Thyroid gland (tissue), 4 donors: ENCODE measurements around the gene MRFAP1L1. TPM values are rescaled to one million over a fixed set of nuclear protein-coding genes. Genes with fewer than 3 reads are reported as not detected.

Experiments used
- DNase-seq, 2 donors: peaks; one replicate each; pipeline ENCODE4 v3.0.0-alpha.2; 2019
- H3K27ac ChIP-seq, 3 donors: fragments of 200-600 bp; sonication (generic); 1 replicate in 2 of 3; 2 replicates in 1 of 3; pipeline ENCODE4 v1.5.1; 2016 to 2019; ENCODE audit warnings: mild to moderate bottlenecking in 1 of 3, moderate library complexity in 1 of 3
- H3K27me3 ChIP-seq: fragments of 200-600 bp; sonication (generic); one replicate; pipeline ENCODE4 v1.5.1; 2019
- H3K36me3 ChIP-seq, 2 donors: fragments of 200-600 bp; sonication (generic); one replicate each; pipeline ENCODE4 v1.5.1; 2016 to 2019
- H3K4me1 ChIP-seq, 2 donors: fragments of 200-600 bp; sonication (generic); one replicate each; pipeline ENCODE4 v1.5.1; 2017 to 2019
- H3K4me3 ChIP-seq, 3 donors: fragments of 200-600 bp; sonication (generic); replicated peaks in 1 of 3; 1 replicate in 2 of 3; 2 replicates in 1 of 3; pipeline ENCODE4 v1.5.1; 2016; ENCODE audit warnings: mild to moderate bottlenecking in 1 of 3
- H3K9me3 ChIP-seq: fragments of 200-600 bp; sonication (generic); one replicate; pipeline ENCODE4 v1.5.1; 2017
- CTCF ChIP-seq, 6 experiments: fragments of 200-600 bp in 3 of 6; fragments of 450-650 bp in 3 of 6; sonication (generic) in 3 of 6; IDR thresholded peaks; one replicate each; pipeline ENCODE4 v1.5.1; 2016 to 2019; ENCODE audit warnings: antibody characterized with exemption in 6 of 6, mild to moderate bottlenecking in 2 of 6, inconsistent platforms in 1 of 6, moderate library complexity in 1 of 6
- POLR2A ChIP-seq, 2 donors: fragments of 450-650 bp; IDR thresholded peaks; one replicate each; pipeline ENCODE4 v1.6.1; 2017; ENCODE audit warnings: antibody characterized with exemption in 2 of 2, mild to moderate bottlenecking in 2 of 2, moderate library complexity in 1 of 2
- WGBS, 2 donors: methylation state at CpG; one replicate each; pipeline ENCODE4 v1.1.5; 2017; 5-methylcytosine and 5-hydroxymethylcytosine counted together
- intact Hi-C: fragments of 100-400 bp; cut with DNase I; formaldehyde crosslinking; loops from one replicate; pipeline ENCODE4 v1.15.1; 2023
- total RNA-seq, 4 donors: library from RNA; depleted of rRNA; stranded (reverse); fragments of >200 nt; gene quantifications; one replicate each; pipeline ENCODE4 v1.2.3, GENCODE V29; 2016

The MRFAP1L1 gene
- total RNA-seq, 4 donors from 2014 or later = 70.5 to 93.9 (median 76.2) TPM

GRCh38 chr4:6696611-6697010, 13.1 kb downstream of the MRFAP1L1 start:
- Histone ChIP-seq H3K4me1 (no peaks in the 10 kb centered on the region), H3K27me3 (no peaks in the 10 kb centered on the region), H3K27ac (no peak overlapping the region), H3K36me3 (no peaks in the 10 kb centered on the region), H3K9me3 (no peaks in the 10 kb centered on the region), H3K4me3 (no peak overlapping the region)
- no peak for TF ChIP-seq CTCF (IDR thresholded peaks at IDR 0.05)
- no peak for TF ChIP-seq POLR2A (IDR thresholded peaks at IDR 0.05)
- intact Hi-C loops = no loop called here
- no peak for DNase-seq
- 77 to 81% methylated on average over 6 to 8 of the region's 8 CpGs for WGBS, 2 donors

GRCh38 chr4:6695660-6696610, 13.7 kb downstream of the MRFAP1L1 start:
- no peak for TF ChIP-seq POLR2A (IDR thresholded peaks at IDR 0.05)
- TF ChIP-seq CTCF (IDR thresholded peaks at IDR 0.05) = no peak
- no peak for DNase-seq
- no peak overlapping the region for H3K27ac ChIP-seq

GRCh38 chr4:6694177-6694901, 15.3 kb downstream of the MRFAP1L1 start:
- Histone ChIP-seq H3K9me3 (no peaks in the 10 kb centered on the region), H3K4me3 (no peak overlapping the region), H3K27me3 (no peaks in the 10 kb centered on the region), H3K36me3 (no peaks in the 10 kb centered on the region), H3K4me1 (peaks cover 0 to 8% of the 10 kb centered on the region in 2 donors), H3K27ac (no peak overlapping the region)
- TF ChIP-seq POLR2A (IDR thresholded peaks at IDR 0.05) (no peak), CTCF (IDR thresholded peaks at IDR 0.05) (no peak)
- WGBS, 2 donors = 83 to 84% methylated on average over 11 to 16 of the region's 16 CpGs
- intact Hi-C loops = no loop called here
- DNase-seq = no peak

More at GRCh38 chr4:6695660-6696610, 13.7 kb downstream of the MRFAP1L1 start:
- H3K4me1 ChIP-seq = no peaks in the 10 kb centered on the region
- WGBS, 2 donors = 68 to 80% methylated on average over 17 to 18 of the region's 18 CpGs
- H3K27me3 ChIP-seq = no peaks in the 10 kb centered on the region
- H3K36me3 ChIP-seq = no peaks in the 10 kb centered on the region
- H3K4me3 ChIP-seq = no peak overlapping the region
- no peaks in the 10 kb centered on the region for H3K9me3 ChIP-seq
- intact Hi-C loops = no loop called here

- TF ChIP-seq POLR2A (IDR thresholded peaks at IDR 0.05) = no peak
- no peak for TF ChIP-seq CTCF (IDR thresholded peaks at IDR 0.05)
- intact Hi-C loops = no loop called here
- H3K27ac ChIP-seq = no peak within 1 kb of the TSS
- WGBS, 2 donors = 86 to 87% methylated on average over 27 to 28 of the region's 29 CpGs
- H3K27me3 ChIP-seq = no peaks in the 10 kb centered on the region
- H3K4me1 ChIP-seq = peaks cover 0 to 8% of the 10 kb centered on the region in 2 donors
- no peak for DNase-seq
- H3K36me3 ChIP-seq = no peaks in the 10 kb centered on the region
- no peak within 1 kb of the TSS for H3K4me3 ChIP-seq
- H3K9me3 ChIP-seq = no peaks in the 10 kb centered on the region
Observed at GRCh38 chr4:6693231-6694176, 16.2 kb downstream of the MRFAP1L1 start, which contains the start of gene S100P. TSS of gene S100P (plus strand) at chr4:6693878. CDS start at chr4:6693933, 55 bp downstream.
